ENCODE data around the gene ACSM5.
"Not testable (repeated sequence)": the region's sequence is repeated elsewhere in the genome, so short reads cannot be mapped to it uniquely, and the experiment has no call there.

The ACSM5 gene

DNA sequence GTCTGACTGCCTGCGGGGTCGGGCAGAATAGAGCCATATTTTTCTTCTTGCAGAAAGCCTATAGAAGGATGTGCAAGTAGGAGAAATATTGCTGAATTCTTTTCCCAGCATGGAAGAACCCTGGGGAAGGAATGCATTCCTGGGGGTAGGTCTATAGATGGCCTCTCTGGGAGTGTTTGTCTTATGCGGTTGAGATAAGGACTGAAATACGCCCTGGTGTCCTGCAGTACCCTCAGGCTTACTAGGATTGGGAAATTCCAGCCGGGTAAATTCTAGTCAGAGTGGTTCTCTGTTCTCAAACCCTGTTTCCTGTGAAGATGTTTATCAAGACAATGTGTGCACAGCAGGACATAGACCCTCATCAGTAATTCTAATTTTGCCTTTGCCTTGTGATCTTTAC is 44.3 kb downstream of the ACSM5 start:
- not testable (repeated sequence) for DNase-seq (ENCODE audit: low spot score)

DNA sequence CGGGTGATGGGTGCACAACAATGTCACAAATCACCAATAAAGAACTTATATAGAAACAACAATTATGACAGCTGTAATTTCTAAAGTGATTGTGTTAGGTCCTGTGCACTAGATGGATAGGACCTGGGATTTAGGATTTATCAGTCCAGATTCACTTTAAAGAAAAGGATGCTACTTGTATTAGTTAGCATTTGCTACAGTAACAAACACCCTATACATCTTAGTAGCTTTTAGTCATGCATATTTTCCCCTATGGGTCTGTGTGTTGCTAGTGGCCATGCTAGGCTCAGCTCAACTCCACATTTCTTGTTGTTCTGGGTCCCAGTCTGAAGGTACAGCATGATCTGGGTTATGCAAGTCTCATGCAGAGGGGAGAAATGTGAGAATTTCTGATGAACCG is 49.9 kb downstream of the ACSM5 start:
- DNase-seq (ENCODE audit: low spot score) = not testable (repeated sequence)

GRCh38 chr16:20460313-20460712 is 51.0 kb downstream of the ACSM5 start:
- DNase-seq (ENCODE audit: low spot score) = not testable (repeated sequence)

- DNase-seq (ENCODE audit: low spot score) = not testable (repeated sequence)
These were observed 59.6 kb downstream of the ACSM5 start for GRCh38 chr16:20468954-20469353.

- not testable (repeated sequence) for DNase-seq (ENCODE audit: low spot score)
These were observed 60.6 kb downstream of the ACSM5 start for GRCh38 chr16:20469930-20470329.

- DNase-seq (ENCODE audit: low spot score) = not testable (repeated sequence)
These were observed 61.4 kb downstream of the ACSM5 start for GRCh38 chr16:20470732-20471131.

DNA sequence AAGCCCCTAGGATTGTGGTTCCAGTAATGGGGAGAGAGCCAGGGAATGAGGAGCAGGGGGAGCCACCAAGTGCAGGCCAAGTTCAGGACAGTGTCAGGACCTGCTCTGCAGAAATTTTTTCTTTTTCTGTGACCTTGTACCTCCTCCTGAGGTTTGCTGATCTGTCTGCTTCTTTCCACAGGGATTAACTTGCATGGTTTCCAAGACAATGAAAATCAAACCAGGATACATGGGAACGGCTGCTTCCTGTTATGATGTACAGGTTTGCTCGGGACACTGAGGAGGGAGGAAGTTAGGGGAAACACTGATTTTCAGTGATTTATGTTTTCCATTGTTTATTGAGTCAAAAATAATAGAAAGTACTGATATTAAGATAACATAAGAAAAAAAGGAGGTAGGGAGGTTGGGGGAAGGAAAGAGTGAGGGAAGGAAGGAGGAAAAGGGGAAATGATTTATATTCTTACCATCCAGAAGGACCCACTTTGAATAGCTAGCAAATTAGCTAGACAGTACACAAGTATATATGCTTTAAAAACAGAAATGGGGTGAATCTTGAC is 67.9 kb downstream of the ACSM5 start:
- not testable (repeated sequence) for DNase-seq (ENCODE audit: low spot score)

DNA sequence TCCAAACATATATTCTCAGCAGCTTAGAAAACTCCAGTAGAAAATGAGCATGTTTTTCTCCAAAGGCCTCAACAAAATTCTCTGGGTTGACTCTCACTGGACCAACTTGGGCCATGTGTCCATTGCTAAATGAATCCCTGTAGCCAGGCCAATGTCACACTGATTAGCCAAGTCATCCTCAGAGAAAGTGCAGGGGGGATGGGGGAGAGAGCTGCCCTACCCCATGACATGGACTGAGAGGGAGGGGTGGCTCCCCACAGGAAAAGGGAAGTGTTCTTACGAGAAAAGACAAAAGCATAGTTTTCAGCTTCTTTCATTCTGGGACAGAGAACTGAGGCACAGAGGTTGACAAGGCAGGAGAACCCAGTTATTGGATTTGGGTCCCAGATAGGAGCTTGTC is 74.7 kb downstream of the ACSM5 start:
- not testable (repeated sequence) for DNase-seq (ENCODE audit: low spot score)

GRCh38 chr16:20484726-20485125 is 75.4 kb downstream of the ACSM5 start:
- no peak for DNase-seq (ENCODE audit: low spot score)

- no peak for DNase-seq (ENCODE audit: low spot score)
These were observed 76.1 kb downstream of the ACSM5 start for GRCh38 chr16:20485408-20485807.
